Lower leg skin (tissue), 4 donors: ENCODE measurements around the gene PRLH. TPM values are rescaled to one million over a fixed set of nuclear protein-coding genes. Genes with fewer than 3 reads are reported as not detected.

Experiments used
- DNase-seq, 2 donors: peaks; one replicate each; pipeline ENCODE4 v3.0.0-alpha.2; 2019; ENCODE audit warnings: low spot score in 2 of 2
- H3K4me3 ChIP-seq: fragments of 200-600 bp; sonication (generic); 2 replicates; pipeline ENCODE4 v1.5.1; 2017; ENCODE audit warnings: mild to moderate bottlenecking, low read depth; ENCODE audit not compliant: poor library complexity, severe bottlenecking
- POLR2A ChIP-seq, 2 donors: fragments of 450-650 bp; IDR thresholded peaks; one replicate each; pipeline ENCODE4 v1.6.1; 2016 to 2017; ENCODE audit warnings: antibody characterized with exemption in 2 of 2, mild to moderate bottlenecking in 1 of 2, moderate library complexity in 1 of 2
- WGBS, 2 donors: methylation state at CpG; one replicate each; pipeline ENCODE4 v1.1.5; 2018; 5-methylcytosine and 5-hydroxymethylcytosine counted together
- intact Hi-C: fragments of 100-400 bp; cut with DNase I; formaldehyde crosslinking; loops from one replicate; pipeline ENCODE4 v1.15.0; 2023; ENCODE audit warnings: low total_unique reads
- total RNA-seq, 4 donors: library from RNA; depleted of rRNA; stranded (reverse); fragments of >200 nt; gene quantifications; one replicate each; pipeline ENCODE4 v1.1.0, GENCODE V29; 2016
- TF ChIP-seq, protein P1 (sequence below), 3 donors: fragments of 450-650 bp; IDR thresholded peaks; one replicate each; pipeline ENCODE4 v1.5.1; 2016; ENCODE audit warnings: antibody characterized with exemption in 3 of 3, mild to moderate bottlenecking in 3 of 3, moderate library complexity in 2 of 3

PRLH gene
- total RNA-seq, 4 donors from 2014 or later = not detected

- no peak for TF ChIP-seq POLR2A (IDR thresholded peaks at IDR 0.05)
- TF ChIP-seq, protein P1, sequence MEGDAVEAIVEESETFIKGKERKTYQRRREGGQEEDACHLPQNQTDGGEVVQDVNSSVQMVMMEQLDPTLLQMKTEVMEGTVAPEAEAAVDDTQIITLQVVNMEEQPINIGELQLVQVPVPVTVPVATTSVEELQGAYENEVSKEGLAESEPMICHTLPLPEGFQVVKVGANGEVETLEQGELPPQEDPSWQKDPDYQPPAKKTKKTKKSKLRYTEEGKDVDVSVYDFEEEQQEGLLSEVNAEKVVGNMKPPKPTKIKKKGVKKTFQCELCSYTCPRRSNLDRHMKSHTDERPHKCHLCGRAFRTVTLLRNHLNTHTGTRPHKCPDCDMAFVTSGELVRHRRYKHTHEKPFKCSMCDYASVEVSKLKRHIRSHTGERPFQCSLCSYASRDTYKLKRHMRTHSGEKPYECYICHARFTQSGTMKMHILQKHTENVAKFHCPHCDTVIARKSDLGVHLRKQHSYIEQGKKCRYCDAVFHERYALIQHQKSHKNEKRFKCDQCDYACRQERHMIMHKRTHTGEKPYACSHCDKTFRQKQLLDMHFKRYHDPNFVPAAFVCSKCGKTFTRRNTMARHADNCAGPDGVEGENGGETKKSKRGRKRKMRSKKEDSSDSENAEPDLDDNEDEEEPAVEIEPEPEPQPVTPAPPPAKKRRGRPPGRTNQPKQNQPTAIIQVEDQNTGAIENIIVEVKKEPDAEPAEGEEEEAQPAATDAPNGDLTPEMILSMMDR (IDR thresholded peaks at IDR 0.05) = no peak
- 78 to 80% methylated on average over 6 of the region's 6 CpGs for WGBS, 2 donors
- H3K4me3 ChIP-seq = no peak overlapping the region
These were observed 15.0 kb downstream of the PRLH start for GRCh38 chr2:237581326-237581725.

GRCh38 chr2:237581751-237582746, 15.7 kb downstream of the PRLH start:
- H3K4me3 ChIP-seq = no peak overlapping the region
- DNase-seq = peak in 1 of 2 donors; percentile 70
- intact Hi-C loops = no loop called here

More at GRCh38 chr2:237581326-237581725, 15.0 kb downstream of the PRLH start:
- DNase-seq = no peak
- intact Hi-C loops = no loop called here

GRCh38 chr2:237583385-237584295, 17.3 kb downstream of the PRLH start:
- no peak for TF ChIP-seq POLR2A (IDR thresholded peaks at IDR 0.05)
- TF ChIP-seq, protein P1 (IDR thresholded peaks at IDR 0.05) = no peak
- DNase-seq = no peak
- intact Hi-C loops = no loop called here
- no peak overlapping the region for H3K4me3 ChIP-seq
- WGBS, 2 donors = 87% methylated on average over 19 of the region's 19 CpGs

More at GRCh38 chr2:237581751-237582746, 15.7 kb downstream of the PRLH start:
- TF ChIP-seq, protein P1 (IDR thresholded peaks at IDR 0.05) = peak in 1 of 3 donors; percentile 8
- TF ChIP-seq POLR2A (IDR thresholded peaks at IDR 0.05) = no peak
- 16 to 28% methylated on average over 23 to 25 of the region's 25 CpGs for WGBS, 2 donors

DNA sequence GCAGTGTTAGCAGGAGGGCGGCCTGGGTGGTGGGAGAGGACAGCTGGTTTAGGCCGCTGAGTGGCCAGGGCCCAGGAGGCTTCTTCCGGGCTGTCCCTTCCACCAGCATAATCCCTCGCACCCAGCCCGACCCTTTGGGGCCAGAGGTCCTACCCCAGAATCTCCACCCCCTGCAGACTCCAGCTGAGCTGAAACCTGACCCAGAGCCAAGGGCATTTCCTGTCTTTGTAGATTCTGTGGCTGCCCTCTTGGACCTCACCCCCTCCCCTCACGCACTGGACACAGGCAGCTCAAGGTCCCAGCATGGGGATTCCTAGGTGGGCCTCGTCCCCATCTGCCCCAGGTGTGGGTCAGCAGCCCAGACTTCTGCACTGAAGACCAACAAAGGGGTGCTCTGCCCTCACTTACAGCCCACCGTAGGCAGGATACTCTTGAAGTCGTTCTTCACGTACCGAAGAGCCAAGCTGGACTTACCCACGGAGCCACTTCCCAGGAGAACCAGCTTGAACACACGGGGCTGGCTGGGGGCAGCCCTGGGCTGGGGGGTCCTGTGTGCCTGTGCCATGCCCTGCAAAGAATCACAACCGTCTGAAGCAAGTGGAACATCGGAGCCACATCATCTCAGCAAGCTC, 19.3 kb downstream of the PRLH start:
- no peak for DNase-seq
- WGBS, 2 donors = 77 to 84% methylated on average over 9 to 15 of the region's 15 CpGs
- H3K4me3 ChIP-seq = no peak overlapping the region
- intact Hi-C loops = no loop called here
- TF ChIP-seq, protein P1 (IDR thresholded peaks at IDR 0.05) = no peak
- no peak for TF ChIP-seq POLR2A (IDR thresholded peaks at IDR 0.05)

- DNase-seq = no peak
- intact Hi-C loops = loop anchor here (2.0 kb wide), 1 partner anchor 303 kb away; no protein-coding TSS in a partner anchor
- H3K4me3 ChIP-seq = no peak overlapping the region
- 90 to 97% methylated on average over 9 of the region's 9 CpGs for WGBS, 2 donors
- TF ChIP-seq, protein P1 (IDR thresholded peaks at IDR 0.05) = no peak
- TF ChIP-seq POLR2A (IDR thresholded peaks at IDR 0.05) = no peak
These were observed 21.8 kb downstream of the PRLH start for GRCh38 chr2:237588044-237588696.
